ENCODE measurements around the gene PDZD2. TPM values are rescaled to one million over a fixed set of nuclear protein-coding genes. Genes with fewer than 3 reads are reported as not detected.

PDZD2 gene
- total RNA-seq, 3 donors from 2014 or later (not counting 1 experiment from before 2014, with no cell fraction given): 0.50 to 1.3 (median 0.66) TPM

- no peak overlapping the region for H3K4me3 ChIP-seq (ENCODE audit: low read length)
- Mint-ChIP-seq H3K4me3 (no peak overlapping the region), H3K4me1 (peaks cover 42 to 73% of the 10 kb centered on the region in 2 donors), H3K27me3 (ENCODE audit: low read depth in 2 of 2) (no peaks in the 10 kb centered on the region), H3K36me3 (peaks cover 7% of the 10 kb centered on the region), H3K27ac (peak overlapping the region in 1 of 2 donors; percentile 42), H3K9me3 (no peaks in the 10 kb centered on the region)
- H3K27ac ChIP-seq (ENCODE audit: low read length): no peak overlapping the region
- DNase-seq (no peak), ATAC-seq (no peak)
- H3K9me3 ChIP-seq (ENCODE audit: control insufficient read depth, insufficient read depth, low read length): no peaks in the 10 kb centered on the region
- 90% methylated on average over 1 of the region's 1 CpG for WGBS (ENCODE audit: insufficient coverage)
- intact Hi-C loops (cut with micrococcal nuclease): no loop called here
- no peaks in the 10 kb centered on the region for H3K27me3 ChIP-seq (ENCODE audit: control insufficient read depth, insufficient read depth, low read length)
- no peak for TF ChIP-seq CTCF (IDR thresholded peaks at IDR 0.05)
- peaks cover 18% of the 10 kb centered on the region for H3K36me3 ChIP-seq (ENCODE audit: control insufficient read depth, insufficient read depth, low read length)
- H3K4me1 ChIP-seq (ENCODE audit: control insufficient read depth, insufficient read depth, low read length): no peaks in the 10 kb centered on the region
These were observed 487.8 kb downstream of the PDZD2 start for GRCh38 chr5:32126691-32127090.

GRCh38 chr5:32127711-32128110 lies 488.8 kb downstream of the PDZD2 start:
- Mint-ChIP-seq H3K36me3 (peaks cover 7% of the 10 kb centered on the region), H3K4me3 (no peak overlapping the region), H3K9me3 (no peaks in the 10 kb centered on the region), H3K4me1 (peaks cover 46 to 73% of the 10 kb centered on the region in 2 donors), H3K27me3 (ENCODE audit: low read depth in 2 of 2) (no peaks in the 10 kb centered on the region), H3K27ac (peak overlapping the region; percentile 68 to 75)
- no peak overlapping the region for H3K27ac ChIP-seq (ENCODE audit: low read length)
- 93% methylated on average over 3 of the region's 3 CpGs for WGBS (ENCODE audit: insufficient coverage)
- H3K27me3 ChIP-seq (ENCODE audit: control insufficient read depth, insufficient read depth, low read length): no peaks in the 10 kb centered on the region
- H3K36me3 ChIP-seq (ENCODE audit: control insufficient read depth, insufficient read depth, low read length): peaks cover 18% of the 10 kb centered on the region
- no peaks in the 10 kb centered on the region for H3K4me1 ChIP-seq (ENCODE audit: control insufficient read depth, insufficient read depth, low read length)
- intact Hi-C loops (cut with micrococcal nuclease): no loop called here
- DNase-seq: no peak
- peak in 1 of 3 donors; percentile 34 for ATAC-seq
- H3K4me3 ChIP-seq (ENCODE audit: low read length): no peak overlapping the region
- no peak for TF ChIP-seq CTCF (IDR thresholded peaks at IDR 0.05)
- no peaks in the 10 kb centered on the region for H3K9me3 ChIP-seq (ENCODE audit: control insufficient read depth, insufficient read depth, low read length)

- Histone ChIP-seq H3K9me3 (ENCODE audit: control insufficient read depth, insufficient read depth, low read length) (no peaks in the 10 kb centered on the region), H3K27ac (ENCODE audit: low read length) (no peak overlapping the region), H3K4me1 (ENCODE audit: control insufficient read depth, insufficient read depth, low read length) (no peaks in the 10 kb centered on the region), H3K36me3 (ENCODE audit: control insufficient read depth, insufficient read depth, low read length) (peaks cover 18% of the 10 kb centered on the region), H3K4me3 (ENCODE audit: low read length) (no peak overlapping the region), H3K27me3 (ENCODE audit: control insufficient read depth, insufficient read depth, low read length) (no peaks in the 10 kb centered on the region)
- no peak for TF ChIP-seq CTCF (IDR thresholded peaks at IDR 0.05)
- no peaks in the 10 kb centered on the region for H3K9me3 Mint-ChIP-seq
- H3K4me3 Mint-ChIP-seq: no peak overlapping the region
- intact Hi-C loops (cut with micrococcal nuclease): no loop called here
- H3K27ac Mint-ChIP-seq: peak overlapping the region; percentile 68 to 75
- H3K4me1 Mint-ChIP-seq: peaks cover 52 to 71% of the 10 kb centered on the region in 2 donors
- WGBS (ENCODE audit: insufficient coverage): 98% methylated on average over 5 of the region's 7 CpGs
- H3K36me3 Mint-ChIP-seq: peaks cover 12% of the 10 kb centered on the region
- peak in 2 of 3 donors; percentile 24 to 31 for ATAC-seq
- DNase-seq: no peak
- H3K27me3 Mint-ChIP-seq (ENCODE audit: low read depth in 2 of 2): no peaks in the 10 kb centered on the region
These were observed 490.2 kb downstream of the PDZD2 start for GRCh38 chr5:32129074-32129598.

- intact Hi-C loops (cut with micrococcal nuclease): no loop called here
- Histone ChIP-seq H3K4me1 (ENCODE audit: control insufficient read depth, insufficient read depth, low read length) (no peaks in the 10 kb centered on the region), H3K9me3 (ENCODE audit: control insufficient read depth, insufficient read depth, low read length) (no peaks in the 10 kb centered on the region), H3K27me3 (ENCODE audit: control insufficient read depth, insufficient read depth, low read length) (no peaks in the 10 kb centered on the region), H3K4me3 (ENCODE audit: low read length) (no peak overlapping the region), H3K27ac (ENCODE audit: low read length) (no peak overlapping the region), H3K36me3 (ENCODE audit: control insufficient read depth, insufficient read depth, low read length) (peaks cover 21% of the 10 kb centered on the region)
- ATAC-seq (no peak), DNase-seq (no peak)
- Mint-ChIP-seq H3K27ac (peak overlapping the region; percentile 75), H3K4me3 (no peak overlapping the region), H3K27me3 (ENCODE audit: low read depth in 2 of 2) (no peaks in the 10 kb centered on the region), H3K36me3 (peaks cover 8% of the 10 kb centered on the region), H3K9me3 (no peaks in the 10 kb centered on the region), H3K4me1 (peaks cover 59 to 68% of the 10 kb centered on the region in 2 donors)
- no peak for TF ChIP-seq CTCF (IDR thresholded peaks at IDR 0.05)
- 100% methylated on average over 3 of the region's 3 CpGs for WGBS (ENCODE audit: insufficient coverage)
These were observed 491.9 kb downstream of the PDZD2 start for GRCh38 chr5:32130865-32131264.

Data from natural killer cell (primary cell).